GM19324 (cell line): ENCODE measurements around the gene CCDC121.
A peak's percentile ranks its signal among the peaks of the same experiment; 100 is the strongest.

ENCODE experiments used
- ATAC-seq: cut with Tn5 transposase; IDR thresholded peaks from one replicate; pipeline ENCODE4 v1.9.1; 2021; ENCODE audit warnings: mild to moderate bottlenecking, moderate library complexity; ENCODE audit not compliant: unreplicated experiment, low FRiP score

The CCDC121 gene

GRCh38 chr2:27583390-27583915, 45.4 kb downstream of the CCDC121 start:
- ATAC-seq = no peak

GRCh38 chr2:27582695-27583389, 46.0 kb downstream of the CCDC121 start, which contains the start of gene ZNF512:
Gene ZNF512, plus strand, starts transcription at chr2:27583042. Its CDS starts 71 bp downstream, at chr2:27583113.
- ATAC-seq = peak; percentile 85

- ATAC-seq = no peak
Measured at GRCh38 chr2:27582129-27582694, 46.6 kb downstream of the CCDC121 start.

- ATAC-seq = no peak
Measured at GRCh38 chr2:27581417-27582128, 47.2 kb downstream of the CCDC121 start.
